CD4-positive, alpha-beta T cell treated with Interleukin-6 for 4 hours (primary cell): ENCODE measurements around the gene LSM3.

Experiments
- DNase-seq: peaks from one replicate; pipeline ENCODE4 v3.0.0-alpha.2; 2020; ENCODE audit warnings: mixed read lengths

LSM3 gene

DNA sequence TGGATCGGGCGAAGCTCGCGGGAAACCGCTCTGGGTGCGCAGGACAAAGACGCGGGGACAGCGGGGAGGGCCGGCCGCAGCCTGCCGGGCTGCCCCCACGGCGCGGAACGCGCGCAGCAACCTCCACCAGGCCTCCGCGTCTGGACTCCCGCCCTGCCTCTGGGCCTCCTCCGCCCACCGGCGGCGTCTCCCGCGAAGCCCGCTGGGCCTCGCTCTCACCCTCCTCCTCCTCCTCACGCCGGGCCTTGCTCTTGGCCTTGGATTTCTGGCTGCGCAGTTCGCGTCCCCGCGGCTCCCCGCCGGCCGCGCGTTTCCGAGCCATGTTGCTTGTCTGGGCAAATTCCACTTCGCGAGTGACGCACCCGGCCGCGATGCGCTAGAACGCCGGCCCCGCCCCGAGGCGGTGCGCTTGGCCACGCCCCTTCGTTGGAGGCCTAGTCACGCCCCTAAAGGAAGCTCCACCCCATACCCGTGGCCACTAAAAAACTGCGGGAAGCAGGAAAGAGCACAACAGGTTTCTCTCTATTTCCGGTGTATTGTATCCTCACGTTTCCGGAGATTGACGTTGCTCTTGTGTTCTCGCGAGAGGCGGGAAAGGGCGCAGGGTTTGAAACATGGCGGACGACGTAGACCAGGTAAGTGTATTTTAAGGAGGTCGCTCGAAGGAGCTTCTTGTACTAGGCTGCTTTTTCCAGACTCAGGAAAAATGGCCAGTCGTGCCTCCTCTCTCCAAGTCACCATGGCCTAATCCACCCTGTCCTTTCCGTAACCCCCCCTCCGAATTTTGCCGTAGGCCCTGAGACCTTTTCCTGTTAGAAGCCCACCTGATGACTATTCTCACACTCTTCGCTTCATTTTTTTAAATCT is at the start of gene LSM3, which contains the start of gene XPC:
Gene LSM3 (plus strand): TSS at position 571 of the 867 bp plus-strand sequence. CDS start 44 bp downstream, at position 615.
Gene XPC (minus strand): TSS at position 355 of the 867 bp plus-strand sequence. CDS start 33 bp downstream, at position 322.
- DNase-seq: peak; percentile 97

DNA sequence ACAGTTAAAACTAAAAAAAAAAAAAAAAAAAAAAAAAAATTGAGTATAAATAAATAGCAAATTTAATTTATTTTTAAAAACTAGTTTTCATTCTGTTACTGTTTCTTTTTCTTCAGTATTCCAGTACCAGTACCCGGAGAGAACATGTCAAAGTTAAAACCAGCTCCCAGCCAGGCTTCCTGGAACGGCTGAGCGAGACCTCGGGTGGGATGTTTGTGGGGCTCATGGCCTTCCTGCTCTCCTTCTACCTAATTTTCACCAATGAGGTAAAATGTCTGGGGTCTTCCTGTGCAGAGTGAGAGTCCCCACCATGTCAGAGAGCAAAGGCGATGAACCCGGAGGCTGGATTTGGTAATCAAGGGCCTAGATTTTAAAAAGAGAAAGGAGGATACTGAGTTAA is 49.3 kb upstream of the LSM3 start:
- no peak for DNase-seq

DNA sequence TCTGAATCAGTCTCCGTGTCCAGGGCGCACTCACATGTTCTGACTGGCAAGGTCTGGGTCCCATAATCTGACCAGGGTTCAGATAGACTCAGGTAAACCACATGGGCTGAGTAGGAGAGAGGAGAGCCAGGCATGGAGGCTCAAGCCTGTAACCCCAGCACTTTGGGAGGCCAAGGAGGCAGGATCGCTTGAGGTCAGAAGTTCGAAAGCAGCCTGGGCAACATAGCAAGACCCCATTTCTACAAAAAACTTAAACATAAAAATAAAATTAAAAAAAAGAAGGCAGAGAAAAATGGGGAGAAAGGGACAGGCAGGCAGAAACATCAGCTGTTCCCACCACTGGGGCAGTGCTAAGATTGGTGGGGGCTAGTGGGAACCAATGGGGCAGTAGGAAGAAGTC is 48.4 kb upstream of the LSM3 start:
- DNase-seq: no peak

DNA sequence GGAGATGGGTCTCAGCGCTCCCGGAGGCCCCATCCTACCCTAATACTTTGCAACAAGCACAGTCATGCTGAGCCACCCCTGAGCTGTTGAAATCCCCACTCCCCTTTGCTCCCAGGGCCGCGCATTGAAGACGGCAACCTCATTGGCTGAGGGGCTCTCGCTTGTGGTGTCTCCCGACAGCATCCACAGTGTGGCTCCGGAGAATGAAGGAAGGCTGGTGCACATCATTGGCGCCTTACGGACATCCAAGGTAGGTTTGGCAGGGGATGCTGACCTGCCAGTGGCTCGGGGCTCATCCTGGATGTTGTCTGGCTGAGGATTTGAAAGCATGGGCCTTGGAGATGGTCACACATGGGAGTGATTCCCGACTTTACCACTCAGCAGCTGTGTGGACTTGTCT is 47.9 kb upstream of the LSM3 start:
- no peak for DNase-seq

DNA sequence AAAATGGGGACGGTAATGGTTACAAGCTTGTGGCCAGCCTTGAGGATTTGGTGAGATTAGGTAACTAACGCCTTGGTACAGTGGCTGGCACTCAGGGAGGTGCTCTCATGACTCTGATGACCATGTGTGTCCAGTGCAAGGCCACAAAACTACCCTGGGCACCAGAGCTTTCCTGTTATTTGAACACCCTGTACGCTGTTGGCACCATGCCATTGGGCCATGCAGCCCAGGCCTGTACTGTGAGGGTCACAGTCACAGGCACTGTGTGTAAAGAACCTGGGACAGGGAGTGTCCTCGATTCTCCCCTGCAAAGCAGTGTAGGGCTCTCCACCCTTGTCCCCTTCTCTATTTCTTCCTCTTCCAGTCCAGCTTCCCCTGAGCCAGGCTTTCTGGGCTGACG is 47.5 kb upstream of the LSM3 start:
- no peak for DNase-seq

DNA sequence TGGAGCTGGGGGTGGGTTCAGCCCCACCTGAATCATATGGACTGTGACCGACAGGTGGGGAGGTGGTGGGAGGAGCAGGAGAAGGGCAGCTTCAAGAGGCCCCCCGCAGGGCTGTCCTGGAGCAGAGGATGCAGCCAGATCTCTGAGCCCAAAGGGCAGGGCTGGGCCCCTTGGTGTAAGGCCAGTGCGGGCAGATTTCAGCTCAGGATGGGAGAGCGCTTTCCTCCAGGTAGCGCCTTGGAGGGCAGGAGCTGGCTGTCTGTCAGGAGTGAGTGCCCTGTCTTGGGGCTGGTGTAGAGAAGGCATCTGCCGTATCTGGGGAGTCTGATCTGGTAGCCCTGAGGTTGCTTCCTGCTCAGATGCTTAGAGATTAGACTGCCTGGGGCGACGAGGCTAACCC is 46.5 kb upstream of the LSM3 start:
- DNase-seq: no peak

DNA sequence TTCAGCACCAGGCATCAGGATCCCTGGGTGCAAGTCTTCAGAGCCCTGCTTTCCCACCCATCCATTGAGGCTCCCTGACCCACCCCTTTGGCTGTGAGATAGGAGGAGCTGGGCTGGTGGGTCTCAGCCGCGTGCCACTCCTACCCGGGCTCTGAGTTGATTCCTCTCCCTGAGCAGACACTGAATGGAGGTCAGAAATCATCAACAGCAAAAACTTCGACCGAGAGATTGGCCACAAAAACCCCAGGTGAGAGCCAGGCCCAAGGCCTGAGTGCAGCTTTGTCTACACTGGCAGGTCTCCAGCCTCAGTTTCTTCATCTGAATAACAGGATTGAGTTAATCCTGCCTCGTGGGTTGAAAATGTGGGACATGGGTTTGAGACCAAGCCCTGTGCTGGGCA is 45.9 kb upstream of the LSM3 start:
- DNase-seq: no peak

DNA sequence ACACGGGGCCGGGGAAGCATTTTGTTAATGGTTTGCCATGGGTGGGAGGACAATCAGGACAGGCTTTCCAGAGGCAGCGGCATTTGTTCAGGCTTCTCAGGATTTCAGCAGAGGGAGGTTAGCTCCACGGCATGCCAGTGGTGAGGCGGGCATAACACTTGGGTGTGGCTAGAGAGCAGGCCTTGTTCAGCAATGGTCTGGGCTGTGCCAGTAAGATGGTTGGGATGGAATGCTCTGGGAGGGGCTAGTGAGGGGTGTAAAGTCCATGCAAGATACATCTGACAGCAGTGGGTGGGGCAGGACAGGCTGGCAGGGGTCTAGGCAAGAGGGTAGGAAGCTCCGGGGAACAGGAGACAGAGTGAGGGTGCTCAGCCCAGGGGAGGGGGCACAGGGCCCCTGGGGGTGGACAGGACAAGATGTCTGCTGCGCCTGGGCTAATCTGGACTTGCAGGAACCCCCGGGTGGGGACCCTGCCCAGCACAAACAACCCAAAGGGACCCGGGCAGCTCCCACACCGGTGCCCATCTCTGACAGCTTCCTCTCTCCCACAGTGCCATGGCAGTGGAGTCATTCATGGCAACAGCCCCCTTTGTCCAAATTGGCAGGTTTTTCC is 45.3 kb upstream of the LSM3 start:
- no peak for DNase-seq

DNA sequence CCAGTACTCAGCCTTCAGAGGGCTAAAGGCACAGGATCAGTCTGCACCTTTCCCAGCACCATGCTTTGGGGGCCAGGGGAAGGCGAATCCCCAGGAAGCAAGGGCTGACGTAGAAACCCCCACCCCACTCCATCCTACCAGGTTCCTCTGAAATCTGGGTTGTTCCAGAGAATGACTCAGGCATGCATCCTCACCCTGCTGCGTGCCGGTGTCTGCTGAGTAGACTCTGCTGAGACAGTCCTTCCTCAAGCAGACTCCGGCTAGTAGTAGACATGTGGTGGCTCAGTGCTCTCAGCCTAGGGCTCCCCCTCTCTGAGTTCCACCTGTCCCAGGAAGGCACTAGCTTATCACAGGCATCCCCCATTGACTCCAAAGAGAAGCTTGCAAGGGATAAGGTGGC is 44.7 kb upstream of the LSM3 start:
- DNase-seq: no peak

DNA sequence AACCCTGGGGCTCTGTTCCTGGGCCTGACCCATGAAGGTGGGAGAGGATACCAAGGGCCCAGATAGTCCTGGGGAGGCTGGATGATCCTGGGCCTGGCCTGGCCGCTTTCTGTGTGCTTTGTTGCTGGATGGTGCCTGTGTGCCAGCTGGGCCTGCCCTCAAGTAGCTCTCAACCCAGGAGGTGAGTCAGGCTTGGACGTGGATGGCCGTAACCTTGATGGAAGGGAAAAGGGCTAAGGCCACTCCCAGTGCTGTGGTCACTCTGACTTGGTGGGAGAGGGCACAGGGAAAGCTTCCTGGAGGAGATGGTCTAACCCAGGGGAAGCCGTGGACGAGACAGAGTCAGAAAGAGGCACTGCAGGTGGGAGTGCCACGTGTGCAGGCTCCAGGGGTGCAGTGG is 44.3 kb upstream of the LSM3 start:
- DNase-seq: no peak

DNA sequence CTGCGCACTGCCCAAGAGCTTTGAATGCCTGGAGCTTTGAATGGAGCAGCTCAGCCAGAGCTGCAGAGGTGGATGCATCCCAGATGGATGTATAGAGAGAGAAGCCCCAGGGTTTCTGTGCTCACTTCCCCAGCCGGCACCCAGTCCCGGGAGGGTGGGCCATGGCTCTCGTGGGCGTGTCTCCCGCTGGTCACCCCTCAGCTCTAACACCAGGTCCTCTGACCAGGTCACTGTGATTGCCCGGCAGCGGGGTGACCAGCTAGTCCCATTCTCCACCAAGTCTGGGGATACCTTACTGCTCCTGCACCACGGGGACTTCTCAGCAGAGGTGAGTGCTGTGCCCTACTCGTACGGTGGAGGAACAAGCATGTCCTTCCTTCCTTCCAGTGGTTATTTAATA is 43.0 kb upstream of the LSM3 start:
- DNase-seq: no peak

DNA sequence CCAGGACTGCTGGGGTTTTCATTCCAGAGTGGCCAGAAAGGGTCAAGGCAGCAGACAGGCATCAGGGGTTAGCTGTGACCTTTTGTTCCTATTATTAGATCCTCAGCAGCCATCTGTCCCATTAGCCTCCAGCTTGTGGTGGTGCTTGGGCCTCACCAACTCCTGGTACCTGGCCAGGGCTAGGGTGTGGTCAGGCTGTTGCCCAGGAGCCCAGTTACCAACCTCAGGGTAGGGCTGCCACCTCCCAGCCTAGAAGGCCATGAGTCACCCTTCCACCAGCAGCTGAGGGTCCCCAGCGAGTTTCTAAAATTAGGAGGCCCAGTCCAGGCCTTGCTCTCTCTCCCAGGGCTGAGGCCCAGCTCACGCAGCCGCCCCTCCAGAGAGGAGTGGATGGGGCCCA is 41.6 kb upstream of the LSM3 start:
- no peak for DNase-seq

DNA sequence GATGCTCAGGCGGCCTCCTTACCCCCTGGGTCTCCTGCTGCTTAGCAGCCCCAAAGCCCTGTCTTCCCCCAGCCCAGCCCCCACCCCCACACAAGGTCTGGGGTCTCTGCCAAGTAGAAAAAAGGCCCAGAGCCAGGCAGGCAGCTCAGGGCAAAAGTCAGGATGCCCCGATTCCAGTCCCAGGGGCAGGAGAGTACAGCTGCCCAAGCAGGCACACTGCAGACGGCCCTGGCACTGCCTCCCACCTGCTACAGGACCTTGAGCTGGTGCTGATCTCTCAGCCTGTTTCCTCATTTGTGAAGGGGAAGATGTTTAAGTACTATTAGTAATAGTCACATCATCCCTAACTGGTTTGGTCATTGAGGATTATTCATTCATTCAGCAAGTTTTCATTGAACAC is 41.2 kb upstream of the LSM3 start:
- DNase-seq: no peak

DNA sequence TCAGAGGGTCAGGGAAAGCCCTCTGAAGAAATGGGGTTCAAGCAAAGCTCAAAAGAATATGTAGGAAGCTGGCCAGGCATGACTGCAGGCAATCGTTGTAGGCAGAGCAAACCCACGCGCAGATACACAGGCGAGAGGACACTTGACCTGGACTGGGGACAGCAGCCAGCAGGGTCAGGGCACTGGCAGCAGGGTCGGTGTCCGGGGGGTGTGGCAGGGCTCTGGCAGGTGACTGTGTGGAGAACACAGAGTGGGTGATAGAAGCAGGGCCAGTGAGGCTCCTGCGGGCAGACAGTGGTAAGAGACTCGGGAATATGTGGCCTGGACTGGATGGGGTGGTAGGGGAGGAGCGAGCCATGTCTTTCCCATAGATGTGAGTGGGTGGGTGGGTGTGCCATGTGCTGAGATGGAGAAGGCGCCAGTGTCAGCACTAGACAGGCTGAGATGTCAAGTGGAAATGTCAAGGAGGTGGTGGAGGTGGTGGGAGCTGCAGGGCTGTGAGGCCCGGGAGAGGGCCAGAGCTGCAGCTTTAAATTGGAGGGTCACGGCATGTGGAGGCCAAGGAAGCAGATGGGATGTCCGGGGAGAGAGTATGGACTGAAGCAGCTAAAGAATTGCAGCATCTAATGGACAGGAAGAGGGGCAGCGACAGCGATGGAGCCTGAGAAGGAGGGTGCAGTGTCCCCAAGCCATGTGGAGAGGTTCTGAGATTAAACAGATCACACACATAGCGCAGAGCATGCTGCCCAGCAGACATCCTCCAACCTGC is 40.3 kb upstream of the LSM3 start:
- DNase-seq: no peak

DNA sequence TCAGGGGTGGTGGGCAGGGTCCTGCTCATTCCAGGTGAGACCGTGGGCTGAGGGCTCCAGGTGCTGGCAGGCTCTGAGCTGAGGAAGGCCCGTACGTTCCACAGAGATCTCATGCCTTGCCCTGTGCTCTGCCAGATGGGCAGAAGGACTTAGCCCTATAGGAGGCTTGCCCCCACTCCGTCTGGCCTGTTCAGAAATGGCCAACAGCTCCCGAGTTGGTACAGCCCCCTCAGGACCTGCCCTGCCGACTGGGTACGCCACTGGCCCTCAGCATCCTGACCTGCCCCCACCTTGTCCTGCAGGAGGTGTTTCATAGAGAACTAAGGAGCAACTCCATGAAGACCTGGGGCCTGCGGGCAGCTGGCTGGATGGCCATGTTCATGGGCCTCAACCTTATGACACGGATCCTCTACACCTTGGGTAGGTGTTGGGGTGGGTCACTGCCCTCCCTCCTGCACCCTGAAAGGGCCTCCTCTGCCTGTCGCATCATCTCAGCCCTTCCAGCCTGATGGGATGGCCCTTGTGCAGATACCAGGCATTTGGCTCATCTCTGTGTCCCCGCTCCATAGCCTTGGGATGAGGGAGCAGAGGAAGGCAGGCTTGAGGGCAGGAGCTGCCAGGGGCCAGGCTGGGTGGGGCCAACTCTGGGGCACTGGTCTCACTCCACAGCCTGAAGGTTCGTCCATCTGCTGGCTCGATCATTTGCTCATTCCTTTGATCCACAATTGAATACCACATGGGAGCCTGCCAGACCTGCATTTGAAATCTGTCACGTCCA is 39.5 kb upstream of the LSM3 start:
- DNase-seq: no peak

DNA sequence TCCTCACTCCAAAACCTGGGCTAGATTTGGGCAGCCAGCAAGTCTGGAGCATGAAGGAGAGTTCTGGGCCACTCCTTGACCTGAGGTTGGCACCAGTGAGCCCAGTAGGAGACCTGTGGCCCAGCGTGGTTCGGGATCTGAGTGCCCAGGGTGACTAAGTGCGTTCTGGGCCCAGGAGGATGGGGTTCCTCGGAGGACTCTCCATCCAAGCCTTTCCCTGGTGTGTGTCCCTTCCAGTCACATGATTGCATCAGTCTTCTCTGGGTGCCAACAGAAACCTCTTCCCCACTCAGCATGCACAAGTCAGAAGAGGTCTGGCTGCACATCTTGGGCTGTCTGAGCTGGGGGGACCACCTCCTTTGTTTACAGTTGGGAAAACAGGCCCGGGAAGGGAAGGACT is 38.8 kb upstream of the LSM3 start:
- no peak for DNase-seq

DNA sequence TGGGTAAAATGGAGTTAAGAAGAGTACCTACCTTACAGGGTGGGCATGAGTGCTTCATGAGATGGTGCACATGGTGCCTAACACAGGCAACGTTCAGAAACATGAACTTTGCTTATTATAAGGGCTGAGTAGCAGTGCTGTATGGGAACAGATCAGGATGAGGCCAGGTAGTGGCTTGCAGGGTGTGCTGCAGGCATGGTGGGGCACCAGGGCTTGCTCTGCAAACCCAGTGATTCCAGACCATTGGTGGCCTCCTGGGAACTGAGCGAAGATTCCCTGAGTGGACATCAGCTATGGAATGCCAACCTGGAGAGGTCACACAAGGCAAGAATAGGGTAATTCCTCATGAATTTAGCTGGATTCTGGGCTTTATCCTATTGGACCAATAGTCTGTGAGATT is 37.9 kb upstream of the LSM3 start:
- DNase-seq: no peak

DNA sequence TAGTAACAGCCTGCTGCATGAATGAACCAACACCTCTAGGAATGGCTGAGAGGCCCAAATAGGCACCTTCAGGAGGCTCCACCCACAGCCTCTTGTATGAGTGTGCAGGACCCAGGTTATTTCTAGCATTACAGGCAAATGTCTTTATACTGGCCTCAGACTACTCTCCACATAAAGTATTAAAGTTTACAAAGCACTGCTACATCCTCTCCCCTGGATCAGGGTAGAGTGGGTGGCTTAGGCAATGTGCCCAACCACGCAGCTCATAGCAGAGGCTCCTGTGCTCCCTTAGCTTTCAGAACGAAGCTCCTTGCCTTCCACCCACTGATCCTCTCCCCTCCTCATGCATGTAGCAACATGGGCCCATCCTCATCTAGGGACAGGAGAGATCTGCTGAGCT is 37.5 kb upstream of the LSM3 start:
- DNase-seq: no peak

DNA sequence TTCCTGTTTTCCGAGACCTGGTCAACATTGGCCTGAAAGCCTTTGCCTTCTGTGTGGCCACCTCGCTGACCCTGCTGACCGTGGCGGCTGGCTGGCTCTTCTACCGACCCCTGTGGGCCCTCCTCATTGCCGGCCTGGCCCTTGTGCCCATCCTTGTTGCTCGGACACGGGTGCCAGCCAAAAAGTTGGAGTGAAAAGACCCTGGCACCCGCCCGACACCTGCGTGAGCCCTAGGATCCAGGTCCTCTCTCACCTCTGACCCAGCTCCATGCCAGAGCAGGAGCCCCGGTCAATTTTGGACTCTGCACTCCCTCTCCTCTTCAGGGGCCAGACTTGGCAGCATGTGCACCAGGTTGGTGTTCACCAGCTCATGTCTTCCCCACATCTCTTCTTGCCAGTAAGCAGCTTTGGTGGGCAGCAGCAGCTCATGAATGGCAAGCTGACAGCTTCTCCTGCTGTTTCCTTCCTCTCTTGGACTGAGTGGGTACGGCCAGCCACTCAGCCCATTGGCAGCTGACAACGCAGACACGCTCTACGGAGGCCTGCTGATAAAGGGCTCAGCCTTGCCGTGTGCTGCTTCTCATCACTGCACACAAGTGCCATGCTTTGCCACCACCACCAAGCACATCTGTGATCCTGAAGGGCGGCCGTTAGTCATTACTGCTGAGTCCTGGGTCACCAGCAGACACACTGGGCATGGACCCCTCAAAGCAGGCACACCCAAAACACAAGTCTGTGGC is 36.8 kb upstream of the LSM3 start:
- DNase-seq: peak; percentile 15

DNA sequence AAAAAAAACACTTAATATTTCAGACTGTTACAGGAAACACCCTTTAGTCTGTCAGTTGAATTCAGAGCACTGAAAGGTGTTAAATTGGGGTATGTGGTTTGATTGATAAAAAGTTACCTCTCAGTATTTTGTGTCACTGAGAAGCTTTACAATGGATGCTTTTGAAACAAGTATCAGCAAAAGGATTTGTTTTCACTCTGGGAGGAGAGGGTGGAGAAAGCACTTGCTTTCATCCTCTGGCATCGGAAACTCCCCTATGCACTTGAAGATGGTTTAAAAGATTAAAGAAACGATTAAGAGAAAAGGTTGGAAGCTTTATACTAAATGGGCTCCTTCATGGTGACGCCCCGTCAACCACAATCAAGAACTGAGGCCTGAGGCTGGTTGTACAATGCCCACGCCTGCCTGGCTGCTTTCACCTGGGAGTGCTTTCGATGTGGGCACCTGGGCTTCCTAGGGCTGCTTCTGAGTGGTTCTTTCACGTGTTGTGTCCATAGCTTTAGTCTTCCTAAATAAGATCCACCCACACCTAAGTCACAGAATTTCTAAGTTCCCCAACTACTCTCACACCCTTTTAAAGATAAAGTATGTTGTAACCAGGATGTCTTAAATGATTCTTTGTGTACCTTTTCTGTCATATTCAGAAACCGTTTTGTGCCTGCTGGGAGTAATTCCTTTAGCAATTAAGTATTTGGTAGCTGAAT is 35.9 kb upstream of the LSM3 start:
- peak; percentile 64 for DNase-seq
